ENCODE measurements around the gene MED13L.

- TF ChIP-seq EZH2phosphoT487 (IDR thresholded peaks at IDR 0.05; ENCODE audit: insufficient read depth, low read depth) (no peak), EZH2 (IDR thresholded peaks at IDR 0.05; ENCODE audit: insufficient read depth, poor library complexity, severe bottlenecking) (no peak)
Observed at GRCh38 chr12:115932066-115932465, 345.4 kb downstream of the MED13L start.
